Liver (tissue), 9 donors: ENCODE results near the gene SLFN11. TPM values are rescaled to one million over a fixed set of nuclear protein-coding genes. Genes with fewer than 3 reads are reported as not detected.
A peak's percentile ranks its signal among the peaks of the same experiment; 100 is the strongest.

Experiments
- DNase-seq: peaks from one replicate; pipeline ENCODE4 v3.0.0-alpha.2; 2017; ENCODE audit warnings: low spot score
- H3K27ac ChIP-seq, 2 donors: one replicate each; pipeline ENCODE4 v1.7.0; 2013; ENCODE audit warnings: inconsistent platforms in 2 of 2, low read length in 2 of 2, control low read depth in 1 of 2, low read depth in 1 of 2, mild to moderate bottlenecking in 1 of 2
- H3K27me3 ChIP-seq, 4 donors: one replicate each; pipeline versions ENCODE4 v1.6.1 to v1.7.0; 2013; ENCODE audit warnings: low read length in 3 of 4, inconsistent platforms in 1 of 4, mild to moderate bottlenecking in 1 of 4, moderate library complexity in 1 of 4; ENCODE audit not compliant: control insufficient read depth in 4 of 4, insufficient read depth in 4 of 4
- H3K36me3 ChIP-seq, 4 donors: one replicate each; pipeline versions ENCODE4 v1.6.1 to v1.7.0; 2013; ENCODE audit warnings: low read length in 3 of 4, mild to moderate bottlenecking in 3 of 4, low read depth in 1 of 4, moderate library complexity in 1 of 4; ENCODE audit not compliant: control insufficient read depth in 4 of 4, insufficient read depth in 3 of 4
- H3K4me1 ChIP-seq, 4 donors: one replicate each; pipeline versions ENCODE4 v1.6.1 to v1.7.0; 2013; ENCODE audit warnings: low read length in 3 of 4, mild to moderate bottlenecking in 3 of 4, moderate library complexity in 1 of 4; ENCODE audit not compliant: control insufficient read depth in 4 of 4, insufficient read depth in 4 of 4
- H3K4me3 ChIP-seq, 3 donors: one replicate each; pipeline versions ENCODE4 v1.6.1 to v1.7.0; 2013; ENCODE audit warnings: low read length in 3 of 3, control low read depth in 1 of 3, low read depth in 1 of 3, mild to moderate bottlenecking in 1 of 3
- H3K9ac ChIP-seq, 2 donors: one replicate each; pipeline ENCODE4 v1.7.0; 2013; ENCODE audit warnings: low read length in 2 of 2, mild to moderate bottlenecking in 2 of 2, moderate library complexity in 2 of 2, control low read depth in 1 of 2, low read depth in 1 of 2
- H3K9me3 ChIP-seq, 4 donors: one replicate each; pipeline versions ENCODE4 v1.6.1 to v1.7.0; 2013; ENCODE audit warnings: low read length in 3 of 4; ENCODE audit not compliant: control insufficient read depth in 4 of 4
- EGR1 ChIP-seq, 2 donors: IDR thresholded peaks; 2 replicates each; pipeline ENCODE4 v1.6.1; 2016 to 2018; ENCODE audit warnings: antibody characterized with exemption in 2 of 2, low read depth in 2 of 2
- FOXA1 ChIP-seq: IDR thresholded peaks from 2 replicates; pipeline ENCODE4 v1.6.1; 2016; ENCODE audit warnings: antibody characterized with exemption
- FOXA2 ChIP-seq: IDR thresholded peaks from 2 replicates; pipeline ENCODE4 v1.6.1; 2016; ENCODE audit warnings: antibody characterized with exemption
- GABPA ChIP-seq, 2 donors: IDR thresholded peaks in 1 of 2; conservative IDR thresholded peaks in 1 of 2; 2 replicates each; pipeline ENCODE4 v1.6.1; 2016; ENCODE audit warnings: antibody characterized with exemption in 2 of 2, mild to moderate bottlenecking in 1 of 2, moderate library complexity in 1 of 2
- HNF4A ChIP-seq, 2 donors: conservative IDR thresholded peaks; 2 replicates each; pipeline ENCODE4 v1.6.1; 2016; ENCODE audit warnings: antibody characterized with exemption in 2 of 2, mild to moderate bottlenecking in 2 of 2
- HNF4G ChIP-seq: IDR thresholded peaks from 2 replicates; pipeline ENCODE4 v1.6.1; 2016; ENCODE audit warnings: antibody characterized with exemption
- JUND ChIP-seq, 2 donors: IDR thresholded peaks; 2 replicates each; pipeline ENCODE4 v1.6.1; 2016; ENCODE audit warnings: antibody characterized with exemption in 2 of 2
- NR2F2 ChIP-seq: IDR thresholded peaks from 2 replicates; pipeline ENCODE4 v1.6.1; 2016; ENCODE audit warnings: antibody characterized with exemption
- RAD21 ChIP-seq, 2 donors: IDR thresholded peaks; 2 replicates each; pipeline ENCODE4 v1.6.1; 2016; ENCODE audit warnings: antibody characterized with exemption in 2 of 2, mild to moderate bottlenecking in 2 of 2
- RXRA ChIP-seq, 2 donors: IDR thresholded peaks; 2 replicates each; pipeline ENCODE4 v1.6.1; 2017 to 2018; ENCODE audit warnings: antibody characterized with exemption in 2 of 2, mild to moderate bottlenecking in 1 of 2
- SP1 ChIP-seq: IDR thresholded peaks from 2 replicates; pipeline ENCODE4 v1.6.1; 2018; ENCODE audit warnings: antibody characterized with exemption, mild to moderate bottlenecking
- TAF1 ChIP-seq: conservative IDR thresholded peaks from 2 replicates; pipeline ENCODE4 v1.6.1; 2016; ENCODE audit warnings: antibody characterized with exemption, mild to moderate bottlenecking
- YY1 ChIP-seq: IDR thresholded peaks from 2 replicates; pipeline ENCODE4 v1.6.1; 2016; ENCODE audit warnings: antibody characterized with exemption, mild to moderate bottlenecking
- WGBS: extraction: QIAGEN DNeasy Blood & Tissue Kit; methylation state at CpG from one replicate; pipeline ENCODE4 v1.1.7; 2013; 5-methylcytosine and 5-hydroxymethylcytosine counted together
- polyA plus RNA-seq, 2 donors: library from polyadenylated mRNA; stranded (reverse) in 1 of 2; unstranded in 1 of 2; fragments of 200-250 nt in 1 of 2; fragments of >200 nt in 1 of 2; fragmentation: Nextera tagmentation in 1 of 2; extraction: Ambion mirVana in 1 of 2; gene quantifications; one replicate each; pipeline versions ENCODE4 v1.2.1 to v1.2.3, GENCODE V29; 2013 to 2015
- total RNA-seq, 2 donors: library from RNA; depleted of rRNA; stranded (reverse); fragments of >200 nt; gene quantifications; one replicate each; pipeline ENCODE4 v1.2.3, GENCODE V29; 2014
- TF ChIP-seq, protein P1 (sequence below): IDR thresholded peaks from 2 replicates; pipeline ENCODE4 v1.6.1; 2016; ENCODE audit warnings: antibody characterized with exemption, mild to moderate bottlenecking
- TF ChIP-seq, protein P2 (sequence below): fragments of 150-350 bp; IDR thresholded peaks from 2 replicates; pipeline ENCODE4 v1.5.1; 2017; ENCODE audit warnings: improper control_type of control experiment, low read depth, low read length; ENCODE audit not compliant: missing input control
- TF ChIP-seq, protein P3 (sequence below): IDR thresholded peaks from 2 replicates; pipeline ENCODE4 v1.6.1; 2016; ENCODE audit warnings: antibody characterized with exemption
- TF ChIP-seq, protein P4 (sequence below): IDR thresholded peaks from 2 replicates; pipeline ENCODE4 v1.6.1; 2016; ENCODE audit warnings: antibody characterized with exemption
- TF ChIP-seq, protein P5 (sequence below): IDR thresholded peaks from 2 replicates; pipeline ENCODE4 v1.6.1; 2016; ENCODE audit warnings: antibody characterized with exemption
- donor health status: healthy.
- donor health status: healthy.
- donor health status: healthy.
- donor health status: healthy.
- donor health status: healthy.

Gene SLFN11
- total and polyA plus RNA-seq, 4 donors: 1.6 to 18.7 (median 6.2) TPM

DNA sequence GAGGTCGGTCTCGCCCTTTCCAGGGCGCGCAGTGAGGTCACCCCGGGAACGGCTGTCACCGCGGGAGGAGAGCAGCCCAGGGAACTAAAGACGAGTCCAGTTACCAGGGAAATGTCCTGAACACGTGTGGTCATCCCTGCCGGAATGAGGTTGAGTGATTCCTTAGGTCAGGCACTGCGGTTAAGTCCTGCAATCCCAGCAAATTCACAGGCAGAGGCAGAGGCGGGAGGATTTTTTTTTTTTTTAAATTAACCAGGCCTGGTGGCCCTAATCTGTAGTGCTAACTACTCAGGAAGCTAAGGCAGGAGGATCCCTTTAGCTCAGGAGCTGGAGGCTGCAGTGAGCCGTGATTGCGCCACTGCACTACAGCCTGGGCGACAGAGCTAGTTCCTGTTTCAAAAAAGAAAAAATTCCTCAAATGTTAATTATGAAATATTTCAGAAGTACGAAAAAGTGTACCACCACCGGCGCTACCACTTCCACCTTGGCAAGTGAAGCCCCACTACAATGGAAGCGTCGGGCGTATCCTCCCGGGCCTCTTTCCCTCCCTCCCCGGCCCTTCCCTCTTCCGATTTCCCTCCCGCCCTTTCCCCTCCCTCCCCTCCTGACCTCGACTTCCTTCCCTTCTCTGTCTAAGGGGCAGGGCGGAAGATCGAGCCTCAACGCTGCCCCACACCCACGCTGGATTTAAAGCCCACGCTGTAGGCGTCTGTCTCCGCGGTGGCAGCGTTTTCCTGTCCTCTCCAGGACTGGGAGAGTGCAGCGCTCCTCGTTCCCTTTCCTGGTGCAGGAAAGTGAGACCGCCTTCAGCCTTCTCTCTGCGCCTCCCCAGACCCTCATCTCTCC is 27.3 kb downstream of the SLFN11 start:
- H3K4me1 ChIP-seq: peaks cover 0 to 9% (median 2%) of the 10 kb centered on the region in 4 donors
- DNase-seq: no peak
- no peaks in the 10 kb centered on the region for H3K36me3 ChIP-seq
- TF ChIP-seq SP1 (no peak), JUND (IDR thresholded peaks at IDR 0.05) (no peak), RAD21 (IDR thresholded peaks at IDR 0.05) (peak; percentile 7 to 31), HNF4A (conservative IDR thresholded peaks at IDR 0.05) (no peak), FOXA1 (no peak), NR2F2 (peak; percentile 97), TAF1 (no peak), HNF4G (no peak), RXRA (IDR thresholded peaks at IDR 0.05) (no peak), FOXA2 (no peak), GABPA (IDR thresholded peaks at IDR 0.05 in 1 of 2, conservative IDR thresholded peaks at IDR 0.05 in 1 of 2) (peak in 1 of 2 donors; percentile 9), EGR1 (IDR thresholded peaks at IDR 0.05; ENCODE audit: low read depth in 2 of 2) (peak; percentile 40 to 72), YY1 (no peak)
- TF ChIP-seq, protein P1, sequence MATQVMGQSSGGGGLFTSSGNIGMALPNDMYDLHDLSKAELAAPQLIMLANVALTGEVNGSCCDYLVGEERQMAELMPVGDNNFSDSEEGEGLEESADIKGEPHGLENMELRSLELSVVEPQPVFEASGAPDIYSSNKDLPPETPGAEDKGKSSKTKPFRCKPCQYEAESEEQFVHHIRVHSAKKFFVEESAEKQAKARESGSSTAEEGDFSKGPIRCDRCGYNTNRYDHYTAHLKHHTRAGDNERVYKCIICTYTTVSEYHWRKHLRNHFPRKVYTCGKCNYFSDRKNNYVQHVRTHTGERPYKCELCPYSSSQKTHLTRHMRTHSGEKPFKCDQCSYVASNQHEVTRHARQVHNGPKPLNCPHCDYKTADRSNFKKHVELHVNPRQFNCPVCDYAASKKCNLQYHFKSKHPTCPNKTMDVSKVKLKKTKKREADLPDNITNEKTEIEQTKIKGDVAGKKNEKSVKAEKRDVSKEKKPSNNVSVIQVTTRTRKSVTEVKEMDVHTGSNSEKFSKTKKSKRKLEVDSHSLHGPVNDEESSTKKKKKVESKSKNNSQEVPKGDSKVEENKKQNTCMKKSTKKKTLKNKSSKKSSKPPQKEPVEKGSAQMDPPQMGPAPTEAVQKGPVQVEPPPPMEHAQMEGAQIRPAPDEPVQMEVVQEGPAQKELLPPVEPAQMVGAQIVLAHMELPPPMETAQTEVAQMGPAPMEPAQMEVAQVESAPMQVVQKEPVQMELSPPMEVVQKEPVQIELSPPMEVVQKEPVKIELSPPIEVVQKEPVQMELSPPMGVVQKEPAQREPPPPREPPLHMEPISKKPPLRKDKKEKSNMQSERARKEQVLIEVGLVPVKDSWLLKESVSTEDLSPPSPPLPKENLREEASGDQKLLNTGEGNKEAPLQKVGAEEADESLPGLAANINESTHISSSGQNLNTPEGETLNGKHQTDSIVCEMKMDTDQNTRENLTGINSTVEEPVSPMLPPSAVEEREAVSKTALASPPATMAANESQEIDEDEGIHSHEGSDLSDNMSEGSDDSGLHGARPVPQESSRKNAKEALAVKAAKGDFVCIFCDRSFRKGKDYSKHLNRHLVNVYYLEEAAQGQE: no peak
- TF ChIP-seq, protein P2, sequence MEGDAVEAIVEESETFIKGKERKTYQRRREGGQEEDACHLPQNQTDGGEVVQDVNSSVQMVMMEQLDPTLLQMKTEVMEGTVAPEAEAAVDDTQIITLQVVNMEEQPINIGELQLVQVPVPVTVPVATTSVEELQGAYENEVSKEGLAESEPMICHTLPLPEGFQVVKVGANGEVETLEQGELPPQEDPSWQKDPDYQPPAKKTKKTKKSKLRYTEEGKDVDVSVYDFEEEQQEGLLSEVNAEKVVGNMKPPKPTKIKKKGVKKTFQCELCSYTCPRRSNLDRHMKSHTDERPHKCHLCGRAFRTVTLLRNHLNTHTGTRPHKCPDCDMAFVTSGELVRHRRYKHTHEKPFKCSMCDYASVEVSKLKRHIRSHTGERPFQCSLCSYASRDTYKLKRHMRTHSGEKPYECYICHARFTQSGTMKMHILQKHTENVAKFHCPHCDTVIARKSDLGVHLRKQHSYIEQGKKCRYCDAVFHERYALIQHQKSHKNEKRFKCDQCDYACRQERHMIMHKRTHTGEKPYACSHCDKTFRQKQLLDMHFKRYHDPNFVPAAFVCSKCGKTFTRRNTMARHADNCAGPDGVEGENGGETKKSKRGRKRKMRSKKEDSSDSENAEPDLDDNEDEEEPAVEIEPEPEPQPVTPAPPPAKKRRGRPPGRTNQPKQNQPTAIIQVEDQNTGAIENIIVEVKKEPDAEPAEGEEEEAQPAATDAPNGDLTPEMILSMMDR: no peak
- TF ChIP-seq, protein P3, sequence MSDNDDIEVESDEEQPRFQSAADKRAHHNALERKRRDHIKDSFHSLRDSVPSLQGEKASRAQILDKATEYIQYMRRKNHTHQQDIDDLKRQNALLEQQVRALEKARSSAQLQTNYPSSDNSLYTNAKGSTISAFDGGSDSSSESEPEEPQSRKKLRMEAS: peak; percentile 53
- TF ChIP-seq, protein P4, sequence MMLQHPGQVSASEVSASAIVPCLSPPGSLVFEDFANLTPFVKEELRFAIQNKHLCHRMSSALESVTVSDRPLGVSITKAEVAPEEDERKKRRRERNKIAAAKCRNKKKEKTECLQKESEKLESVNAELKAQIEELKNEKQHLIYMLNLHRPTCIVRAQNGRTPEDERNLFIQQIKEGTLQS: no peak
- TF ChIP-seq, protein P5, sequence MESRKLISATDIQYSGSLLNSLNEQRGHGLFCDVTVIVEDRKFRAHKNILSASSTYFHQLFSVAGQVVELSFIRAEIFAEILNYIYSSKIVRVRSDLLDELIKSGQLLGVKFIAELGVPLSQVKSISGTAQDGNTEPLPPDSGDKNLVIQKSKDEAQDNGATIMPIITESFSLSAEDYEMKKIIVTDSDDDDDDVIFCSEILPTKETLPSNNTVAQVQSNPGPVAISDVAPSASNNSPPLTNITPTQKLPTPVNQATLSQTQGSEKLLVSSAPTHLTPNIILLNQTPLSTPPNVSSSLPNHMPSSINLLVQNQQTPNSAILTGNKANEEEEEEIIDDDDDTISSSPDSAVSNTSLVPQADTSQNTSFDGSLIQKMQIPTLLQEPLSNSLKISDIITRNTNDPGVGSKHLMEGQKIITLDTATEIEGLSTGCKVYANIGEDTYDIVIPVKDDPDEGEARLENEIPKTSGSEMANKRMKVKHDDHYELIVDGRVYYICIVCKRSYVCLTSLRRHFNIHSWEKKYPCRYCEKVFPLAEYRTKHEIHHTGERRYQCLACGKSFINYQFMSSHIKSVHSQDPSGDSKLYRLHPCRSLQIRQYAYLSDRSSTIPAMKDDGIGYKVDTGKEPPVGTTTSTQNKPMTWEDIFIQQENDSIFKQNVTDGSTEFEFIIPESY: no peak
- 3% methylated on average over 40 of the region's 40 CpGs for WGBS
- peaks cover 0 to 4% (median 3%) of the 10 kb centered on the region in 4 donors for H3K27me3 ChIP-seq
- no peak overlapping the region for H3K27ac ChIP-seq
- no peak overlapping the region for H3K9ac ChIP-seq
- peak overlapping the region in 2 of 3 donors; percentile 19 to 40 for H3K4me3 ChIP-seq
- H3K9me3 ChIP-seq: peaks cover 0 to 4% (median 0%) of the 10 kb centered on the region in 4 donors
